ENCODE measurements around the gene TMEM198.
A peak's percentile ranks its signal among the peaks of the same experiment; 100 is the strongest.

The TMEM198 gene

DNA sequence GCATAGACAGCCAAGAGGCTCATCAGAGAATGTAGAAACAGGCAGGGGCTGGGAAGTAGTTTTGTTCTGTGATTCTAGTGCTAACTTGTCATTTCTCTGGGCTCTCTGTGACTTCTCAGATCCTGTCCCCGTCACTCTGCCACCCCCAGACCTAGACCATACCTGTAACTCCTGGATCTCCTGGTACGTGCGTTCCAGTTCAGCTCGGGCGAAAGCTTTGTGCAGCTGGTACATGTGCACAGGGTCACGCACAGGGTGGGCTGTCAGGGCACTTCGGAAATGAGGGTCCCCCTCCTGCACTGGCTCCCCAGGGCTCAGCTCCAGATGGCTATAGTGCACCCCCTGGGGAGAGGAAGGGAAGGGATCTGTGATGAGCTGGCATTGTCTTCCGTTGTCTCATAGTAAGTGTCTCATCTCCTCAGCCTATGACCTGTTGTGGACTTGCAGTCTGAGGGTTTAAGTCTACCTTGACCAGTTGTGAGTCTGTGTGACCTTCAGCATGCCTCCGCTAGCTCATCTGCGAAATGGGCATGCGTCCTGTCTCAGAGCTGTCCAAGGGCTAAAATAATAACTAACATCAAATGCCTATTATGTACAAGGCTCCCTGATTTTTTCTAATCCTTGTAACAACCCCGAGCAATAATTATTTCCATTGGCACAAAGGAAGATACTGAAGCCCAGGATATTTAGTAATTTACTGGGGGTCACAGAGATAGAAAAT is 2.9 kb upstream of the TMEM198 start:
- Histone ChIP-seq H3K27ac (no peak overlapping the region), H3K27me3 (ENCODE audit: insufficient read depth, low read depth) (peaks cover 13% of the 10 kb centered on the region; the same call in 1 of the 2 replicates), H3K36me3 (ENCODE audit: insufficient read depth) (no peaks in the 10 kb centered on the region), H2AFZ (ENCODE audit: low read depth) (no peak overlapping the region; the same call in 1 of the 2 replicates), H3K4me1 (ENCODE audit: low read depth, poor library complexity, severe bottlenecking) (peaks cover 4% of the 10 kb centered on the region), H3K79me2 (ENCODE audit: insufficient read depth, low read depth) (no peaks in the 10 kb centered on the region), H3K4me3 (IDR thresholded peaks at IDR 0.05; ENCODE audit: insufficient read depth, low read depth, low read length) (no peak overlapping the region), H3K4me2 (peak overlapping the region; percentile 90), H3K9ac (no peak overlapping the region; the same call in 1 of the 2 replicates), H4K20me1 (ENCODE audit: insufficient read depth) (no peaks in the 10 kb centered on the region)
- no peak for TF ChIP-seq CTCF (conservative IDR thresholded peaks at IDR 0.05; ENCODE audit: low read depth, low read length)

GRCh38 chr2:219541611-219542180 is 2.1 kb upstream of the TMEM198 start:
- no peak overlapping the region for H3K27ac ChIP-seq
- no peaks in the 10 kb centered on the region for H3K79me2 ChIP-seq (ENCODE audit: insufficient read depth, low read depth)
- H3K4me3 ChIP-seq (IDR thresholded peaks at IDR 0.05; ENCODE audit: insufficient read depth, low read depth, low read length) = no peak overlapping the region
- peak overlapping the region; percentile 90 for H3K4me2 ChIP-seq
- peaks cover 20% of the 10 kb centered on the region for H3K27me3 ChIP-seq (ENCODE audit: insufficient read depth, low read depth)
- no peaks in the 10 kb centered on the region for H3K36me3 ChIP-seq (ENCODE audit: insufficient read depth)
- peaks cover 4% of the 10 kb centered on the region for H3K4me1 ChIP-seq (ENCODE audit: low read depth, poor library complexity, severe bottlenecking)
- H4K20me1 ChIP-seq (ENCODE audit: insufficient read depth) = no peaks in the 10 kb centered on the region
- H3K9ac ChIP-seq = peak overlapping the region; percentile 10; the same call in 1 of the 2 replicates
- H2AFZ ChIP-seq (ENCODE audit: low read depth) = peak overlapping the region; percentile 50
- peak; percentile 99 for TF ChIP-seq CTCF (conservative IDR thresholded peaks at IDR 0.05; ENCODE audit: low read depth, low read length)

DNA sequence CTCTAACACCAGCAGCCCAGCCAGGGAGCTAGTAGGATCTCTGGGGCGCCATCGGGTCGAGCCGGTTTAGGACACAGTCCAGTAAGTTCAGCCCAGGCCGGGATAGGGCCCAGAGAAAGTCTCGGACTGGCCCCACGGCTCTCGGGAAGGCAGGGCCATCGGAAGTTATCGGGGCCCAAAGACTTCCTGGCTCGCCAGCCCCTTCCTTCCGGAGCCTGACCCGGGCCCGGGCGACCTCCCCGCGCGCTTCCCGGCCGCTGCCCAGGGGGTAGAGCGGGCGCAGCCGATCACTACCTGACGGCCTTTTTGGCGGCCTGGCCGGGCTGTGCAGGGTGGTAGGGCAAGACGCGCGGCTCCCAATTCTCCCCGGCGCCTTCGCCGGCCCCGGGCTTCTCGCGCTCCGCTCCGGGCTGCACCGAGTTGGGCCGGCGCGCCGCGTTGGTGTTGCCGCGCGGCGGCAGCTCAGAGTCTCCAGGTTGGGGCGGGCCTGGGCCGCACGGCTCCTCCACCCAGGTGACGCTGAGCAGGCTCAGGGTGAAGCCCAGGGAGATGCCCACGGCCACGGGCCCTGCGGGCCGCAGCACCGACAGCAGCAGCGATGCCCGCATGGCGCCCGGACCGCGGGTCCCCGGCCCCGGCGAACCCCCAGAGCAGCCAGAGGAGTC is 765 bp upstream of the TMEM198 start:
- peak overlapping the region; percentile 85 for H2AFZ ChIP-seq (ENCODE audit: low read depth)
- H3K4me3 ChIP-seq (IDR thresholded peaks at IDR 0.05; ENCODE audit: insufficient read depth, low read depth, low read length) = no peak overlapping the region
- peak overlapping the region; percentile 90 for H3K4me2 ChIP-seq
- peak overlapping the region; percentile 63 for H3K9ac ChIP-seq
- peak overlapping the region; percentile 49 for H3K27ac ChIP-seq
- H3K36me3 ChIP-seq (ENCODE audit: insufficient read depth) = no peaks in the 10 kb centered on the region
- peaks cover 34% of the 10 kb centered on the region for H3K27me3 ChIP-seq (ENCODE audit: insufficient read depth, low read depth)
- no peaks in the 10 kb centered on the region for H4K20me1 ChIP-seq (ENCODE audit: insufficient read depth)
- H3K79me2 ChIP-seq (ENCODE audit: insufficient read depth, low read depth) = no peaks in the 10 kb centered on the region
- TF ChIP-seq CTCF (conservative IDR thresholded peaks at IDR 0.05; ENCODE audit: low read depth, low read length) = no peak
- H3K4me1 ChIP-seq (ENCODE audit: low read depth, poor library complexity, severe bottlenecking) = peaks cover 4% of the 10 kb centered on the region

- Histone ChIP-seq H4K20me1 (ENCODE audit: insufficient read depth) (no peaks in the 10 kb centered on the region), H3K27me3 (ENCODE audit: insufficient read depth, low read depth) (peaks cover 47% of the 10 kb centered on the region), H3K4me3 (IDR thresholded peaks at IDR 0.05; ENCODE audit: insufficient read depth, low read depth, low read length) (no peak overlapping the region), H3K36me3 (ENCODE audit: insufficient read depth) (no peaks in the 10 kb centered on the region), H3K4me2 (peak overlapping the region; percentile 73), H3K79me2 (ENCODE audit: insufficient read depth, low read depth) (no peaks in the 10 kb centered on the region), H3K27ac (no peak overlapping the region), H2AFZ (ENCODE audit: low read depth) (no peak overlapping the region), H3K4me1 (ENCODE audit: low read depth, poor library complexity, severe bottlenecking) (peaks cover 4% of the 10 kb centered on the region), H3K9ac (no peak overlapping the region)
- no peak for TF ChIP-seq CTCF (conservative IDR thresholded peaks at IDR 0.05; ENCODE audit: low read depth, low read length)
Measured at GRCh38 chr2:219544567-219544966, 739 bp downstream of the TMEM198 start.

Data from KMS-11 (cell line).